Erythroblast (primary cell): ENCODE data around the gene TGFBR2.

Experiments
- GATA1 ChIP-seq: IDR thresholded peaks from 2 replicates; pipeline ENCODE4 v1.6.1; 2011; ENCODE audit warnings: low read depth, mild to moderate bottlenecking, control low read depth, low read length, moderate library complexity
- POLR2A ChIP-seq: IDR thresholded peaks from 2 replicates; pipeline ENCODE4 v1.6.1; 2011; ENCODE audit warnings: mild to moderate bottlenecking, low read length

DNA sequence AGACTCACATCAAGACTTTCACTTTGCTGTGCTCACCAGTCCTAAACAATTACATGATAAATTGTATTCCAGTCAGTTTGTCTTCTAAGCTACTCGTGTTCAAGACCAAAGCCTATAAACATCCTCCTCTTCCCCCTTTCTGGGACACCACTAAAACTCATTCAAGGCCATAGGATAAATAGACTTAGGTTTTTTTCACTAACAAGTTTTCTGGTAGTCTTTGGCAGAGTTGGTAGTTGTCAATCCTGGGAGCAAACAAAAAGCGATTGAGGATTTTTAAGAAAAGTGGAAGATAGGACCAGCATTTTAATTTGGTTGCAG is 114.9 kb downstream of the TGFBR2 start:
- TF ChIP-seq POLR2A (no peak), GATA1 (no peak)
